Bronchial epithelial cell (primary cell): ENCODE data around the gene ERAS. TPM values are rescaled to one million over a fixed set of nuclear protein-coding genes. Genes with fewer than 3 reads are reported as not detected.
"Not testable (repeated sequence)": the region's sequence is repeated elsewhere in the genome, so short reads cannot be mapped to it uniquely, and the experiment has no call there.

Source experiments
- DNase-seq: peaks from one replicate; pipeline ENCODE4 v3.0.0-alpha.2; 2010; ENCODE audit warnings: low read depth
- FAIRE-seq: peaks from 2 replicates; lab custom pipeline; 2011; peaks lifted over from hg19 to GRCh38; lab: Jason Lieb, UNC
- H3K27me3 ChIP-seq: 2 replicates; pipeline ENCODE4 v1.5.1; 2011; ENCODE audit warnings: low read length; ENCODE audit not compliant: control insufficient read depth, insufficient read depth
- H3K36me3 ChIP-seq: 2 replicates; pipeline ENCODE4 v1.5.1; 2011; ENCODE audit warnings: low read length; ENCODE audit not compliant: control insufficient read depth, insufficient read depth
- H3K4me3 ChIP-seq: 2 replicates; pipeline ENCODE4 v1.5.1; 2011; ENCODE audit warnings: mild to moderate bottlenecking, low read depth, low read length, control low read depth
- CTCF ChIP-seq: IDR thresholded peaks from 2 replicates; pipeline ENCODE4 v1.5.1; 2011; ENCODE audit warnings: mild to moderate bottlenecking, moderate library complexity, low read length, control low read depth, inconsistent platforms; ENCODE audit not compliant: insufficient read depth, severe bottlenecking
- total RNA-seq: library from RNA; depleted of rRNA; stranded (reverse); fragments of >200 nt; gene quantifications from 2 replicates; pipeline ENCODE4 v1.2.1, GENCODE V29; 2014

The ERAS gene
- total RNA-seq, 1 donor from 2014 or later: not detected

GRCh38 chrX:48835524-48836329, 9.4 kb downstream of the ERAS start, which contains the start of gene PCSK1N:
Gene PCSK1N, minus strand, starts transcription at chrX:48835610. Its CDS starts 78 bp downstream, at chrX:48835532.
- no peak for DNase-seq
- Histone ChIP-seq H3K27me3 (no peaks in the 10 kb centered on the region), H3K4me3 (peak within 1 kb of the TSS; percentile 23), H3K36me3 (no peaks in the 10 kb centered on the region)
- no peak for FAIRE-seq
- TF ChIP-seq CTCF: no peak

- no peak for DNase-seq
- Histone ChIP-seq H3K36me3 (no peaks in the 10 kb centered on the region), H3K27me3 (no peaks in the 10 kb centered on the region), H3K4me3 (no peak overlapping the region)
- FAIRE-seq: no peak
- TF ChIP-seq CTCF: no peak
Observed at GRCh38 chrX:48839686-48840085, 13.4 kb downstream of the ERAS start.

DNA sequence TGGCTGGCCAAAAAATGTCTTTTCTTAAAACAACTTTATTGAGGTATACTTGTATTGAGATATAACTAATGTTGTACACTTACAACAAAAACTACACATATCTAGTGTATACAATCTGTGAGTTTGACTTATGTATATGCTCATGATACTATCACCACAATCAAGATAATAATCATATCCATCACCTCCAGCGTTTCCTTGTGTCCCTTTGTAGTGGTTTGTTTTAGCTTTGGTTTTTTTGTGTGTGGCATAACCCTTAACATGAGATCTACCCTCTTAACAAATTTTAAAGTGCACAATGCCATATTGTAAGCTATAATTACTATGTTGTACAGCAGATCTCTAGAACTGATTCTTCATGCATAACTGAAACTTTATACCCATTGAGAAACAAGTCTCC, 22.5 kb downstream of the ERAS start:
- no peak for DNase-seq
- FAIRE-seq: no peak
- H3K27me3 ChIP-seq: no peaks in the 10 kb centered on the region
- TF ChIP-seq CTCF: no peak
- H3K4me3 ChIP-seq: no peak overlapping the region
- H3K36me3 ChIP-seq: no peaks in the 10 kb centered on the region

GRCh38 chrX:48852857-48853256, 26.5 kb downstream of the ERAS start:
- FAIRE-seq (no peak), DNase-seq (no peak)
- no peaks in the 10 kb centered on the region for H3K27me3 ChIP-seq

GRCh38 chrX:48853494-48853893, 27.2 kb downstream of the ERAS start:
- not testable (repeated sequence) for H3K36me3 ChIP-seq, FAIRE-seq, H3K4me3 ChIP-seq, DNase-seq, H3K27me3 ChIP-seq

More at GRCh38 chrX:48852857-48853256, 26.5 kb downstream of the ERAS start:
- no peak for TF ChIP-seq CTCF
- Histone ChIP-seq H3K36me3 (no peaks in the 10 kb centered on the region), H3K4me3 (no peak overlapping the region)

- not testable (repeated sequence) for H3K4me3 ChIP-seq, H3K27me3 ChIP-seq, DNase-seq, FAIRE-seq, H3K36me3 ChIP-seq
Observed at GRCh38 chrX:48854121-48854804, 27.9 kb downstream of the ERAS start.
